Prostate gland (tissue), 2 donors: ENCODE measurements around the gene CEP104. TPM values are rescaled to one million over a fixed set of nuclear protein-coding genes. Genes with fewer than 3 reads are reported as not detected.

ENCODE experiments used
- DNase-seq: peaks from one replicate; pipeline ENCODE4 v3.0.0-alpha.2; 2019; ENCODE audit warnings: low spot score
- H3K27ac ChIP-seq, 2 donors: fragments of 200-600 bp; sonication (generic); 2 replicates each; pipeline ENCODE4 v1.5.1; 2017 to 2019
- H3K27me3 ChIP-seq: fragments of 200-600 bp; sonication (generic); replicated peaks from 2 replicates; pipeline ENCODE4 v1.5.1; 2019; ENCODE audit not compliant: insufficient read depth
- H3K36me3 ChIP-seq, 2 donors: fragments of 200-600 bp; sonication (generic); 1 replicate in 1 of 2; 2 replicates in 1 of 2; pipeline versions ENCODE4 v1.5.1 to v1.8.1; 2017 to 2019
- H3K4me1 ChIP-seq: fragments of 200-600 bp; sonication (generic); replicated peaks from 2 replicates; pipeline ENCODE4 v1.5.1; 2019
- H3K4me3 ChIP-seq, 2 donors: fragments of 200-600 bp; sonication (generic); 2 replicates each; pipeline ENCODE4 v1.5.1; 2017 to 2019
- H3K9me3 ChIP-seq: fragments of 200-600 bp; sonication (generic); 2 replicates; pipeline ENCODE4 v1.5.1; 2017
- CTCF ChIP-seq, 4 experiments: fragments of 200-600 bp in 2 of 4; fragments of 450-650 bp in 2 of 4; sonication (generic) in 2 of 4; IDR thresholded peaks; 1 replicate in 3 of 4; 2 replicates in 1 of 4; pipeline ENCODE4 v1.5.1; 2016 to 2019; ENCODE audit warnings: antibody characterized with exemption in 4 of 4, mild to moderate bottlenecking in 2 of 4, moderate library complexity in 2 of 4
- POLR2A ChIP-seq: fragments of 450-650 bp; IDR thresholded peaks from one replicate; pipeline ENCODE4 v1.6.1; 2016; ENCODE audit warnings: antibody characterized with exemption, mild to moderate bottlenecking
- POLR2AphosphoS5 ChIP-seq: sonication (generic); formaldehyde crosslinking; IDR thresholded peaks from one replicate; pipeline ENCODE4 v1.6.1; 2017; ENCODE audit warnings: antibody characterized with exemption
- WGBS: methylation state at CpG from one replicate; pipeline ENCODE4 v1.1.5; 2018; 5-methylcytosine and 5-hydroxymethylcytosine counted together
- intact Hi-C: fragments of 100-400 bp; cut with DNase I; formaldehyde crosslinking; loops from one replicate; pipeline ENCODE4 v1.14.2; 2022
- total RNA-seq, 2 donors: library from RNA; depleted of rRNA; stranded (reverse); fragments of >200 nt; gene quantifications; one replicate each; pipeline ENCODE4 v1.1.0, GENCODE V29; 2016

Gene CEP104
- total RNA-seq, 2 donors from 2014 or later: 20.9 to 28.5 TPM

- H3K4me1 ChIP-seq: no peaks in the 10 kb centered on the region
- WGBS: 100% methylated on average over 1 of the region's 1 CpG
- intact Hi-C loops: no loop called here
- H3K27me3 ChIP-seq: no peaks in the 10 kb centered on the region
- TF ChIP-seq POLR2A (no peak), CTCF (IDR thresholded peaks at IDR 0.05) (no peak), POLR2AphosphoS5 (no peak)
- no peak for DNase-seq
- H3K27ac ChIP-seq: no peak overlapping the region
- H3K36me3 ChIP-seq: peaks cover 4 to 9% of the 10 kb centered on the region in 2 donors
- no peak overlapping the region for H3K4me3 ChIP-seq
- no peaks in the 10 kb centered on the region for H3K9me3 ChIP-seq
These were observed 19.3 kb downstream of the CEP104 start for GRCh38 chr1:3837685-3838084.

GRCh38 chr1:3837200-3837599, 19.8 kb downstream of the CEP104 start:
- peaks cover 4 to 9% of the 10 kb centered on the region in 2 donors for H3K36me3 ChIP-seq
- H3K27me3 ChIP-seq: no peaks in the 10 kb centered on the region
- TF ChIP-seq POLR2A (no peak), CTCF (IDR thresholded peaks at IDR 0.05) (no peak), POLR2AphosphoS5 (no peak)
- no peaks in the 10 kb centered on the region for H3K4me1 ChIP-seq
- H3K27ac ChIP-seq: no peak overlapping the region
- DNase-seq: no peak
- 97% methylated on average over 6 of the region's 6 CpGs for WGBS
- no peaks in the 10 kb centered on the region for H3K9me3 ChIP-seq
- no peak overlapping the region for H3K4me3 ChIP-seq
- intact Hi-C loops: no loop called here

- Histone ChIP-seq H3K4me3 (no peak overlapping the region), H3K4me1 (no peaks in the 10 kb centered on the region), H3K9me3 (no peaks in the 10 kb centered on the region), H3K27me3 (no peaks in the 10 kb centered on the region), H3K27ac (no peak overlapping the region), H3K36me3 (peaks cover 4 to 9% of the 10 kb centered on the region in 2 donors)
- no peak for DNase-seq
- no peak for TF ChIP-seq POLR2AphosphoS5
- TF ChIP-seq POLR2A: no peak
- TF ChIP-seq CTCF (IDR thresholded peaks at IDR 0.05): no peak
- WGBS: 95% methylated on average over 11 of the region's 11 CpGs
- intact Hi-C loops: no loop called here
These were observed 20.6 kb downstream of the CEP104 start for GRCh38 chr1:3836421-3836820.

GRCh38 chr1:3834701-3835100, 22.3 kb downstream of the CEP104 start:
- intact Hi-C loops: no loop called here
- Histone ChIP-seq H3K4me3 (no peak overlapping the region), H3K27me3 (no peaks in the 10 kb centered on the region), H3K36me3 (peaks cover 4 to 9% of the 10 kb centered on the region in 2 donors), H3K9me3 (no peaks in the 10 kb centered on the region), H3K4me1 (no peaks in the 10 kb centered on the region), H3K27ac (no peak overlapping the region)
- DNase-seq: no peak
- TF ChIP-seq POLR2A (no peak), CTCF (IDR thresholded peaks at IDR 0.05) (no peak), POLR2AphosphoS5 (no peak)
- 94% methylated on average over 10 of the region's 10 CpGs for WGBS

GRCh38 chr1:3831689-3832088, 25.3 kb downstream of the CEP104 start:
- peaks cover 3 to 8% of the 10 kb centered on the region in 2 donors for H3K36me3 ChIP-seq
- H3K4me1 ChIP-seq: no peaks in the 10 kb centered on the region
- no peak overlapping the region for H3K4me3 ChIP-seq
- intact Hi-C loops: no loop called here
- no peak for DNase-seq
- no peaks in the 10 kb centered on the region for H3K27me3 ChIP-seq
- TF ChIP-seq POLR2AphosphoS5 (no peak), CTCF (IDR thresholded peaks at IDR 0.05) (no peak), POLR2A (no peak)
- WGBS: 45% methylated on average over 6 of the region's 6 CpGs
- no peak overlapping the region for H3K27ac ChIP-seq
- no peaks in the 10 kb centered on the region for H3K9me3 ChIP-seq
